A549 (cell line): ENCODE data around the gene CNTNAP5. TPM values are rescaled to one million over a fixed set of nuclear protein-coding genes. Genes with fewer than 3 reads are reported as not detected.

ENCODE experiments used
- ATAC-seq, 2 experiments: fragments of 200-7000 bp in 1 of 2; fragments of >200 bp in 1 of 2; cut with Nextera tagmentation in 1 of 2; cut with Tn5 transposase in 1 of 2; 3 replicates each; pipeline versions ENCODE4 v1.8.0 to v1.9.1; 2018 to 2020; ENCODE audit warnings: mild to moderate bottlenecking in 1 of 2, moderate library complexity in 1 of 2
- CTCF ChIA-PET: fragments of 300-600 bp; sonication (Branson Sonifier 250); formaldehyde crosslinking; extraction: SDS; loops from one replicate; lab custom pipeline; 2021; ENCODE audit warnings: antibody characterized with exemption, inconsistent platforms; lab: Yijun Ruan, JAX
- POLR2A ChIA-PET: fragments of 350-600 bp; formaldehyde crosslinking; extraction: SDS; loops from one replicate; lab custom pipeline; 2021; ENCODE audit warnings: antibody characterized with exemption, inconsistent platforms; lab: Yijun Ruan, JAX
- DNase-seq, 2 experiments: peaks; one replicate each; pipeline versions ENCODE4 v3.0.0 to v3.0.0-alpha.2; 2011 to 2016; ENCODE audit warnings: low read depth in 1 of 2, low spot score in 1 of 2
- FAIRE-seq: peaks from 2 replicates; lab custom pipeline; 2011; peaks lifted over from hg19 to GRCh38; lab: Jason Lieb, UNC
- H3K27ac ChIP-seq, 2 experiments: fragments of >200 bp; sonication (Bioruptor Twin); formaldehyde crosslinking; 3 replicates each; pipeline ENCODE4 v1.5.1; 2016 to 2017
- H3K4me1 ChIP-seq: fragments of >200 bp; sonication (Bioruptor Twin); formaldehyde crosslinking; 3 replicates; pipeline ENCODE4 v1.6.1; 2016
- H3K4me2 ChIP-seq: fragments of >200 bp; sonication (Bioruptor Twin); formaldehyde crosslinking; 3 replicates; pipeline ENCODE4 v1.6.1; 2016
- H3K4me3 ChIP-seq: fragments of >200 bp; sonication (Bioruptor Twin); formaldehyde crosslinking; 3 replicates; pipeline ENCODE4 v1.5.1; 2016
- H3K9me3 ChIP-seq: fragments of >200 bp; sonication (Bioruptor Twin); formaldehyde crosslinking; 3 replicates; pipeline ENCODE4 v1.6.1; 2016
- BHLHE40 ChIP-seq: IDR thresholded peaks from 2 replicates; pipeline ENCODE4 v1.6.1; 2012; ENCODE audit warnings: low read depth, low read length, inconsistent platforms
- CBX2 ChIP-seq: fragments of 200-600 bp; sonication (generic); IDR thresholded peaks from 2 replicates; pipeline ENCODE4 v1.6.1; 2016; ENCODE audit warnings: low read depth, mild to moderate bottlenecking, borderline replicate concordance
- CBX8 ChIP-seq: fragments of 200-600 bp; sonication (generic); IDR thresholded peaks from 2 replicates; pipeline ENCODE4 v1.6.1; 2016
- CHD2 ChIP-seq: fragments of 150-350 bp; IDR thresholded peaks from 2 replicates; pipeline ENCODE4 v1.6.1; 2014; ENCODE audit warnings: low read length; ENCODE audit not compliant: partially characterized antibody
- CTCF ChIP-seq: fragments of >200 bp; sonication (Bioruptor Twin); formaldehyde crosslinking; IDR thresholded peaks from 3 replicates; pipeline ENCODE4 v1.5.1; 2016
- GATA3 ChIP-seq: IDR thresholded peaks from 2 replicates; pipeline ENCODE4 v1.6.1; 2012; ENCODE audit warnings: borderline replicate concordance
- HES2 ChIP-seq: fragments of >200 bp; sonication (Bioruptor Twin); formaldehyde crosslinking; IDR thresholded peaks from 2 replicates; pipeline ENCODE4 v1.6.1; 2016
- HMGXB4 ChIP-seq: fragments of 250-450 bp; sonication (Bioruptor Pico); IDR thresholded peaks from 2 replicates; pipeline ENCODE4 v1.5.0; 2021; ENCODE audit warnings: mild to moderate bottlenecking, moderate library complexity, borderline replicate concordance
- HOXB5 ChIP-seq: fragments of 250-450 bp; sonication (Bioruptor Pico); IDR thresholded peaks from 2 replicates; pipeline ENCODE4 v1.5.0; 2020; ENCODE audit warnings: mild to moderate bottlenecking, moderate library complexity
- KDM1A ChIP-seq: fragments of 200-600 bp; sonication (generic); IDR thresholded peaks from 2 replicates; pipeline ENCODE4 v1.6.1; 2016; ENCODE audit warnings: low read depth, mild to moderate bottlenecking
- MAZ ChIP-seq: fragments of 150-350 bp; IDR thresholded peaks from 2 replicates; pipeline ENCODE4 v1.6.1; 2014; ENCODE audit warnings: antibody characterized with exemption, low read depth, low read length, borderline replicate concordance
- MYC ChIP-seq: IDR thresholded peaks from 2 replicates; pipeline ENCODE4 v1.6.1; 2012; ENCODE audit warnings: mild to moderate bottlenecking, inconsistent platforms, low read length, improper control_type of control experiment, borderline replicate concordance
- NFE2L2 ChIP-seq: fragments of 150-350 bp; conservative IDR thresholded peaks from 2 replicates; pipeline ENCODE4 v1.6.1; 2014; ENCODE audit warnings: low read length
- NPAS2 ChIP-seq: fragments of 250-450 bp; sonication (Bioruptor Pico); IDR thresholded peaks from 2 replicates; pipeline ENCODE4 v1.8.0; 2022; ENCODE audit warnings: mild to moderate bottlenecking, moderate library complexity, borderline replicate concordance
- PBX3 ChIP-seq: IDR thresholded peaks from 2 replicates; pipeline ENCODE4 v1.6.1; 2012
- POLR2AphosphoS2 ChIP-seq: conservative IDR thresholded peaks from 2 replicates; pipeline ENCODE4 v1.6.1; 2012; ENCODE audit warnings: low read length, improper control_type of control experiment, inconsistent platforms
- RAD21 ChIP-seq, 2 experiments: fragments of >200 bp in 1 of 2; sonication (Bioruptor Twin) in 1 of 2; formaldehyde crosslinking in 1 of 2; IDR thresholded peaks in 1 of 2; conservative IDR thresholded peaks in 1 of 2; 2 replicates in 1 of 2; 3 replicates in 1 of 2; pipeline ENCODE4 v1.6.1; 2012 to 2018; ENCODE audit warnings: inconsistent platforms in 1 of 2
- USF2 ChIP-seq: fragments of 450-650 bp; IDR thresholded peaks from 2 replicates; pipeline ENCODE4 v1.6.1; 2014; ENCODE audit warnings: antibody characterized with exemption
- ZFP36 ChIP-seq: fragments of 450-650 bp; IDR thresholded peaks from 2 replicates; pipeline ENCODE4 v1.6.1; 2014; ENCODE audit warnings: borderline replicate concordance; ENCODE audit not compliant: partially characterized antibody
- ZNF302 ChIP-seq: fragments of 250-450 bp; sonication (Bioruptor Pico); IDR thresholded peaks from 2 replicates; pipeline ENCODE4 v1.9.0; 2021; ENCODE audit warnings: inconsistent platforms, mild to moderate bottlenecking, moderate library complexity
- ZSCAN20 ChIP-seq: fragments of 250-450 bp; sonication (Bioruptor Pico); IDR thresholded peaks from 2 replicates; pipeline ENCODE4 v1.8.0; 2022; ENCODE audit warnings: mild to moderate bottlenecking, moderate library complexity
- WGBS: methylation state at CpG from one replicate; pipeline ENCODE4 v1.1.6; 2017; ENCODE audit errors: missing lambda C conversion rate; 5-methylcytosine and 5-hydroxymethylcytosine counted together
- polyA plus RNA-seq, 4 experiments: library from polyadenylated mRNA; depleted of rRNA in 3 of 4; stranded (reverse); fragments of >200 nt; fragmentation: RNase III in 1 of 4; extraction: RNeasy Plus Mini Kit Qiagen cat#74134 plus additional on column Dnase treatment in 1 of 4; gene quantifications; 2 replicates in 3 of 4; 3 replicates in 1 of 4; pipeline ENCODE4 v1.2.3, GENCODE V29; 2011 to 2017

Gene CNTNAP5
- polyA plus RNA-seq, 2 of the 4 experiments (the other 2 are of a cell fraction), result not detected

- Histone ChIP-seq H3K27ac (no peak overlapping the region), H3K4me3 (no peak overlapping the region), H3K4me1 (no peaks in the 10 kb centered on the region), H3K9me3 (no peaks in the 10 kb centered on the region), H3K4me2 (no peak overlapping the region)
- 21% methylated on average over 3 of the region's 3 CpGs for WGBS
- ChIA-PET CTCF (no interaction called here), POLR2A (no interaction called here)
- ATAC-seq (no peak), FAIRE-seq (no peak), DNase-seq (no peak)
- TF ChIP-seq CBX2 (no peak), NPAS2 (CRISPR knock-in tag) (no peak), RAD21 (conservative IDR thresholded peaks at IDR 0.05 in 1 of 2, IDR thresholded peaks at IDR 0.05 in 1 of 2) (no peak), MAZ (no peak)
These were observed 28.7 kb downstream of the CNTNAP5 start for GRCh38 chr2:124053796-124054195.

GRCh38 chr2:124063596-124063995 is 38.5 kb downstream of the CNTNAP5 start:
- no peaks in the 10 kb centered on the region for H3K4me1 ChIP-seq
- 1% methylated on average over 2 of the region's 2 CpGs for WGBS
- no peaks in the 10 kb centered on the region for H3K9me3 ChIP-seq
- ATAC-seq, result no peak
- H3K4me2 ChIP-seq, result no peak overlapping the region
- H3K4me3 ChIP-seq, result no peak overlapping the region
- FAIRE-seq, result no peak
- ChIA-PET CTCF (no interaction called here), POLR2A (no interaction called here)
- no peak overlapping the region for H3K27ac ChIP-seq
- TF ChIP-seq NPAS2 (CRISPR knock-in tag) (no peak), GATA3 (no peak), USF2 (no peak), BHLHE40 (no peak), PBX3 (no peak)
- DNase-seq, result no peak

GRCh38 chr2:124065636-124066035 is 40.5 kb downstream of the CNTNAP5 start:
- FAIRE-seq (no peak), ATAC-seq (no peak), DNase-seq (no peak)
- POLR2A ChIA-PET, result no interaction called here
- H3K27ac ChIP-seq, result no peak overlapping the region
- no peaks in the 10 kb centered on the region for H3K4me1 ChIP-seq
- peaks cover 2% of the 10 kb centered on the region; the same call in 1 of the 3 replicates for H3K9me3 ChIP-seq
- H3K4me2 ChIP-seq, result no peak overlapping the region
- WGBS, result 3% methylated on average over 4 of the region's 4 CpGs
- no peak overlapping the region for H3K4me3 ChIP-seq
- TF ChIP-seq CBX8, result no peak
- no peak for TF ChIP-seq ZSCAN20 (CRISPR knock-in tag)
- TF ChIP-seq CTCF, result no peak
- no peak for TF ChIP-seq POLR2AphosphoS2
- no peak for TF ChIP-seq KDM1A
- TF ChIP-seq CHD2, result no peak
- CTCF ChIA-PET, result no interaction called here

GRCh38 chr2:124066776-124067175 is 41.7 kb downstream of the CNTNAP5 start:
- Histone ChIP-seq H3K4me3 (no peak overlapping the region), H3K4me1 (no peaks in the 10 kb centered on the region), H3K27ac (no peak overlapping the region), H3K4me2 (no peak overlapping the region), H3K9me3 (peaks cover 2% of the 10 kb centered on the region; the same call in 1 of the 3 replicates)
- ATAC-seq (no peak), DNase-seq (no peak), FAIRE-seq (no peak)
- ChIA-PET POLR2A (no interaction called here), CTCF (no interaction called here)
- TF ChIP-seq NFE2L2 (no peak), HES2 (no peak), BHLHE40 (no peak), MYC (no peak), ZNF302 (CRISPR knock-in tag) (no peak), ZFP36 (no peak), CTCF (no peak), USF2 (no peak), HMGXB4 (CRISPR knock-in tag) (no peak), CHD2 (no peak), HOXB5 (CRISPR knock-in tag) (no peak)
